ENCODE measurements around the gene WIPF2. TPM values are rescaled to one million over a fixed set of nuclear protein-coding genes. Genes with fewer than 3 reads are reported as not detected.
A peak's percentile ranks its signal among the peaks of the same experiment; 100 is the strongest.

The WIPF2 gene
- total RNA-seq, 1 experiment from 2014 or later, result 30.4 TPM

DNA sequence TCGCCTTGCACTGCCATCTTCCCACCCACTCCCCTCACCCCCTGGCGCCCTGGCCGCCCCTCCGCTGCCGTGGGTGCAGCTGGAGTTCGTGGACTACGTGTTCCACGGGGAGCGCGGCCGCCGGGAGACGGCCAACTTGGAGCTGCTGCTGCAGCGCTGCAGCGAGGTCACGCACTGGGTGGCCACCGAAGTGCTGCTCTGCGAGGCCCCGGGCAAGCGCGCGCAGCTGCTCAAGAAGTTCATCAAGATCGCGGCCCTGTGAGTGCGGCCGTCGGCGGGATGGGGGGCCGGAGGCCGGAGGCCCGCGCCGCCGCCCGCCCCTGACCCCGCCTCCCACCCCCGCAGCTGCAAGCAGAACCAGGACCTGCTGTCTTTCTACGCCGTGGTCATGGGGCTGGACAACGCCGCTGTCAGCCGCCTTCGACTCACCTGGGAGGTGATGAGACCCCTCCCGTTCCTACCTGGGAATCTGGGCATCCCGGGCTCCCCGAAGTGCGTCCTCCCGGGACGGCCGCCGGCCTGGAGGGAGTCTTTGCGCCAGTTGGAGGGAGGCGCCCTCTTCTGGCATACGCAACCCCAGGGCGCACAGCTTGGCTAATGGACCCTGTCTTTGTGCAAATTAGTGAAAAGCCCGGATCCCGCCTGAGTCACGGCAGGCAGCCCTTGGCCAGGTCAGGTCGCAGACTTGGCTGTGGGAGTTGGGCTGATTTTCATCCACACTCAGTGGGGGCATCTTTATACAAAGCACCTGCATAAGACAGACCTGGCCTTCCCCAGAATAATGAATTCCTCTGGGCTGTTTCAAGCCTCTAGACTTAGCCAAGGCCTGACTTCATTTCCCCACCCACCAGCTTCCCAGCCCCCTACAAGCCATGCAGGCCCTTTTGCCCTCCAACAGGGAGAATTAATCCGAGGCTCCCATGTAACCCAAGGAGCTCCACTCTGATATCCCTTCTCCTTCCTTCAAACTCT, 27.6 kb upstream of the WIPF2 start:
- Histone ChIP-seq H3K4me2 (ENCODE audit: low read length) (peak overlapping the region; percentile 70), H3K27me3 (ENCODE audit: insufficient read depth, low read length) (no peaks in the 10 kb centered on the region), H4K20me1 (ENCODE audit: insufficient read depth) (no peaks in the 10 kb centered on the region), H3K4me1 (ENCODE audit: control insufficient read depth in 1 of 2, insufficient read depth in 2 of 2, low read length in 2 of 2) (peaks cover 13 to 28% of the 10 kb centered on the region in 2 experiments), H2AFZ (ENCODE audit: low read depth, low read length, poor library complexity, severe bottlenecking) (no peak overlapping the region), H3K9me3 (ENCODE audit: control insufficient read depth in 1 of 2, insufficient read depth in 1 of 2, low read depth in 1 of 2, low read length in 2 of 2) (no peaks in the 10 kb centered on the region), H3K27ac (ENCODE audit: low read depth, low read length) (no peak overlapping the region), H3K79me2 (ENCODE audit: insufficient read depth, low read length) (no peaks in the 10 kb centered on the region), H3K36me3 (ENCODE audit: control insufficient read depth in 1 of 2, insufficient read depth in 2 of 2, low read length in 2 of 2) (no peaks in the 10 kb centered on the region), H3K4me3 (replicated peaks in 1 of 2; ENCODE audit: low read depth in 1 of 2, low read length in 2 of 2) (peak overlapping the region; percentile 7 to 25; a peak in 2 of 4 replicates), H3K9ac (ENCODE audit: low read length) (peak overlapping the region; percentile 21; the same call in 1 of the 2 replicates), H3K9me2 (ENCODE audit: insufficient read depth) (no peaks in the 10 kb centered on the region)
- intact Hi-C loops (cut with micrococcal nuclease), result loop anchor here (2.0 kb wide), 1 partner anchor 79 kb away; no protein-coding TSS in a partner anchor
- ChIA-PET RAD21 (ENCODE audit: low non-redundant PET in 1 of 2, low total read pairs in 2 of 2, uncharacterized antibody in 2 of 2, unreplicated experiment in 2 of 2) (interaction anchor here (0.5 to 1.1 kb wide), 5 partner anchors 8 to 236 kb away, joined by 3 to 5 read pairs (median 4); no protein-coding TSS in a partner anchor), CTCF (interaction anchor here (0.6 to 2.2 kb wide), 6 partner anchors 23 to 417 kb away, joined by 3 to 13 read pairs (median 4); partner anchors contain the start of genes PSMD3 and WIPF2), POLR2A (no interaction called here)
- no TSS peak for BruUV-seq (replicated peaks)
- DNase-seq (ENCODE audit: low read depth, low spot score) (peak; percentile 43), ATAC-seq (peak; percentile 90)
- TF ChIP-seq ZFX (IDR thresholded peaks at IDR 0.05) (no peak), EZH2phosphoT487 (IDR thresholded peaks at IDR 0.05; ENCODE audit: borderline replicate concordance) (no peak), TCF7L2 (IDR thresholded peaks at IDR 0.05; ENCODE audit: borderline replicate concordance, extremely low read depth, insufficient read depth, insufficient read length) (no peak), EZH2 (IDR thresholded peaks at IDR 0.05) (no peak), FOSL1 (IDR thresholded peaks at IDR 0.05; ENCODE audit: low read depth) (no peak), EGR1 (IDR thresholded peaks at IDR 0.05; ENCODE audit: low read depth) (peak; percentile 78), RAD21 (IDR thresholded peaks at IDR 0.05; ENCODE audit: low read depth) (peak; percentile 80), ZNF274 (IDR thresholded peaks at IDR 0.05; ENCODE audit: low read depth, low read length) (no peak), SRF (IDR thresholded peaks at IDR 0.05; ENCODE audit: low read depth) (no peak), ATF3 (IDR thresholded peaks at IDR 0.05) (no peak), ELF1 (IDR thresholded peaks at IDR 0.05; ENCODE audit: borderline replicate concordance, low read depth) (no peak), POLR2AphosphoS5 (IDR thresholded peaks at IDR 0.05; ENCODE audit: low read depth, low read length) (no peak), REST (IDR thresholded peaks at IDR 0.05; ENCODE audit: low read depth) (no peak), CBX3 (IDR thresholded peaks at IDR 0.05; ENCODE audit: low read depth) (no peak), SP1 (IDR thresholded peaks at IDR 0.05; ENCODE audit: low read depth) (no peak)
- TF ChIP-seq, protein P1, sequence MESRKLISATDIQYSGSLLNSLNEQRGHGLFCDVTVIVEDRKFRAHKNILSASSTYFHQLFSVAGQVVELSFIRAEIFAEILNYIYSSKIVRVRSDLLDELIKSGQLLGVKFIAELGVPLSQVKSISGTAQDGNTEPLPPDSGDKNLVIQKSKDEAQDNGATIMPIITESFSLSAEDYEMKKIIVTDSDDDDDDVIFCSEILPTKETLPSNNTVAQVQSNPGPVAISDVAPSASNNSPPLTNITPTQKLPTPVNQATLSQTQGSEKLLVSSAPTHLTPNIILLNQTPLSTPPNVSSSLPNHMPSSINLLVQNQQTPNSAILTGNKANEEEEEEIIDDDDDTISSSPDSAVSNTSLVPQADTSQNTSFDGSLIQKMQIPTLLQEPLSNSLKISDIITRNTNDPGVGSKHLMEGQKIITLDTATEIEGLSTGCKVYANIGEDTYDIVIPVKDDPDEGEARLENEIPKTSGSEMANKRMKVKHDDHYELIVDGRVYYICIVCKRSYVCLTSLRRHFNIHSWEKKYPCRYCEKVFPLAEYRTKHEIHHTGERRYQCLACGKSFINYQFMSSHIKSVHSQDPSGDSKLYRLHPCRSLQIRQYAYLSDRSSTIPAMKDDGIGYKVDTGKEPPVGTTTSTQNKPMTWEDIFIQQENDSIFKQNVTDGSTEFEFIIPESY (IDR thresholded peaks at IDR 0.05; ENCODE audit: extremely low read depth, insufficient replicate concordance, low read length), result no peak
- TF ChIP-seq, protein P2, sequence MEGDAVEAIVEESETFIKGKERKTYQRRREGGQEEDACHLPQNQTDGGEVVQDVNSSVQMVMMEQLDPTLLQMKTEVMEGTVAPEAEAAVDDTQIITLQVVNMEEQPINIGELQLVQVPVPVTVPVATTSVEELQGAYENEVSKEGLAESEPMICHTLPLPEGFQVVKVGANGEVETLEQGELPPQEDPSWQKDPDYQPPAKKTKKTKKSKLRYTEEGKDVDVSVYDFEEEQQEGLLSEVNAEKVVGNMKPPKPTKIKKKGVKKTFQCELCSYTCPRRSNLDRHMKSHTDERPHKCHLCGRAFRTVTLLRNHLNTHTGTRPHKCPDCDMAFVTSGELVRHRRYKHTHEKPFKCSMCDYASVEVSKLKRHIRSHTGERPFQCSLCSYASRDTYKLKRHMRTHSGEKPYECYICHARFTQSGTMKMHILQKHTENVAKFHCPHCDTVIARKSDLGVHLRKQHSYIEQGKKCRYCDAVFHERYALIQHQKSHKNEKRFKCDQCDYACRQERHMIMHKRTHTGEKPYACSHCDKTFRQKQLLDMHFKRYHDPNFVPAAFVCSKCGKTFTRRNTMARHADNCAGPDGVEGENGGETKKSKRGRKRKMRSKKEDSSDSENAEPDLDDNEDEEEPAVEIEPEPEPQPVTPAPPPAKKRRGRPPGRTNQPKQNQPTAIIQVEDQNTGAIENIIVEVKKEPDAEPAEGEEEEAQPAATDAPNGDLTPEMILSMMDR (IDR thresholded peaks at IDR 0.05 in 2 of 3, conservative IDR thresholded peaks at IDR 0.05 in 1 of 3; ENCODE audit: borderline replicate concordance in 1 of 3, insufficient read depth in 1 of 3, low read depth in 2 of 3, low read length in 2 of 3), result peak; percentile 61 to 81 (median 74)

Measured in HCT116 (cell line).